HG02763 (cell line): ENCODE data around the gene NINJ2.

ENCODE experiments used
- ATAC-seq: cut with Tn5 transposase; IDR thresholded peaks from one replicate; pipeline ENCODE4 v1.9.1; 2021; ENCODE audit warnings: mild to moderate bottlenecking, moderate library complexity; ENCODE audit not compliant: unreplicated experiment

The NINJ2 gene

DNA sequence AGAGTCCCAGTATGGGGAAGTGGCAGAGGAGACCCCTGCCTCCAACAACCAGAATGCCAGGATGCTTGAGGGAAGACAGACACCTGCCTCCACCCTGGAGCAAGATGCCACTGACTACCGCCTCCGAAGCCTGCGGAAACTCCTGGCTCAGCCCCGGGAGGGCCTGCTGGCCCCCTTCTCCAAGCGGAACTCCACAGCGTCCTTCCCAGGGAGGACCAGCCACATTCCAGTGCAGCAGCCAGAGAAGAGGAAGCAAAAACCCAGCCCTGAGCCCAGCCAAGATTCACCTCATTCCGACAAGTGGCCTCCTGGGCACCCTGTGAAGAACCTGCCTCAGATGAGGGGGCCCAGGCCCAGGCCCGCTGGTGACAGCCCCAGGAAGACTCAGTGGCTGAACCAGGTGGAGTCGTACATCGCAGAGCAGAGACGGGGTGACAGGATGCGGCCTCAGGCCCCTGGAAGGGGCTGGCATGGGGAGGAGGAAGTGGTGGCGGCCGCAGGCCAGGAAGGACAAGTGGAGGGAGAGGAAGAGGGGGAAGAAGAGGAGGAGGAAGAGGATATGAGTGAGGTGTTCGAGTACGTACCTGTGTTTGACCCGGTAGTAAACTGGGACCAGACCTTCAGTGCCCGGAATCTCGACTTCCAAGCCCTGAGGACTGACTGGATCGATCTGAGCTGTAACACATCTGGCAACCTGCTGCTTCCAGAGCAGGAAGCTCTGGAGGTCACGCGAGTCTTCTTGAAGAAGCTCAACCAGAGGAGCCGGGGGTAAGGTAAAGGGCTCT is 109.8 kb downstream of the NINJ2 start:
- no peak for ATAC-seq

DNA sequence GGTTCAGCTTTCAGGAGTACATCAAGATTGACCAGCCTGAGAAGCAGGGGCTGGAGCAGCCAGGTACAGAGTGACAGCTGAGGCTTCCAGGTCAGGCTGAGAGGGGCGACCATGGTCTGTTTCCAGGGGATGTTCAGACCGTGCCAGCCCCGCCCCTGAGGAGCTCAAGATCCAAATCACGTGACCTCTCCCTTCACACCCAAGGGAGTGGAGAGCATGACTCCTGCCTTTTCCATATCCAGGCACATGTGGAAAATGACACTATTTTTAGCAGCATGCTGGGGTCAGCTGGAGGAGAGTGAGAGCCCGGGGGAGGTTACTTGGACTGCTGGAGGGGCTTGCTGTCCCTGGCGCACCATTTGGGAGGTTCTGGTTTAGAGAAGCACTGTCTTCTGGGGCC is 110.8 kb downstream of the NINJ2 start:
- ATAC-seq, result no peak

DNA sequence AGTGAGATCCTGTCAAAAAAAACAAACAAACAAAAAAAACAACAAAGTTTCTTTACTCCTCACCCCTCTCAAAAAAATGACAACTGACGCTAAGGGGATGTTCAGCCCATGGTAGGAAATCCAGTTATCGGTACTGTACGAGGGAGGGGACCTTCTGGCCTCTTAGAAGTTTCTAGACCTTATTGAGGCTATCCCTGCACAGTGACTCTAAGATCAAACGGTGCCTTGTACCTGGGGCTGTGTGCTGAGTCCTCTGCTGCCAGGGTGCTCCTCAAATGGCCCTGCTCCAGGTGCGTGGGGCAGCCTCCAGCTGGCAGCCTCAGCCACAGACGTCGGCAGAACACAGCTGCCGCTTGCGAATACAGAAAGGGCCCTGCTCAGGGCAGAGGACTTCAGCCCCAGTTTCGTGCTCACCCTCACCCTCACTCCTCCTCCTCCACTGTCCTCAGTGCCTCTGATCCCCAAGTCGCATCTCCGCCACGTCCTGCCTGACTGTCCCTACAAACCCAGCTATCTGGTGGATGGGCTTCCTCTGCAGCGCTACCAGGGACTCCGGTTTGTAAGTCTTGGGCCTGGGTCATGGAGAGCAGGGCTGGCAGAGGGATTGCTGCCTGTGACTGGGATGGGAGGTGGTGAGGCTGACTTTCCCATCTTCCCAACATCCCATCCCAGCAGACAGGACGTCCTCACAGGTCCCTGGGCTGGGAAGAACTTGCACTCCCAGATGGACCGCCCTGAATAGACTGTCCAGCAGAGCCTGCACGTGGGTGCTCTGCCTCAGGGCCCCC is 112.6 kb downstream of the NINJ2 start:
- ATAC-seq, result no peak

DNA sequence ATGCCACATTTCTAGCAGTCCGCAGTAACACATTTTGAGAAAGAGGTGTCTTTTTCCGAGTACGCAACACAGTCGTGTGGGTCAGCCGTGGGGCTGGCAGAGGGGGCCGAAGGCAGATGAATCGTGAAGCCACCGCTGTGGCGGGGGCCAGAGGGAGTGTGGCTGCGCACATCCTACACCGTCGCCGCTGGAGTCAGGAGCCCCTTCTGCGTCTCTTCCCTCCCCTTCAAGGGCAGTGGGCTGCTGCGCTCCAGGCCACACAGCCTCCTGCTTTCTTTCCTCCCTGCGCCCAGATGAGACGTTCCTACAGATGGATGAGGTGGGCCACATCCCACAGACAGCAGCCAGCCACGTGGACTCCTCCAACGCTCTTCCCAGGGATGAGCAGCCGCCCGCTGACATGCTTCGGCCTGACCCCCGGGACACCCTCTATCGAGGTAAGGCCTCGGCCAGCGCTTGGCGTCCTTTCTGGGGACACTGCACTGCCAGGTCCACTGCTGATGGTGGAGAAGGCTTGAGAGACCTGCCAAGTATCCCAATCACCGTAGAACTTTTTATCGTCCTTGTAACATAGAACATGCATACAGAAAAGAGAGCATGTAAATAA is 113.7 kb downstream of the NINJ2 start:
- no peak for ATAC-seq

DNA sequence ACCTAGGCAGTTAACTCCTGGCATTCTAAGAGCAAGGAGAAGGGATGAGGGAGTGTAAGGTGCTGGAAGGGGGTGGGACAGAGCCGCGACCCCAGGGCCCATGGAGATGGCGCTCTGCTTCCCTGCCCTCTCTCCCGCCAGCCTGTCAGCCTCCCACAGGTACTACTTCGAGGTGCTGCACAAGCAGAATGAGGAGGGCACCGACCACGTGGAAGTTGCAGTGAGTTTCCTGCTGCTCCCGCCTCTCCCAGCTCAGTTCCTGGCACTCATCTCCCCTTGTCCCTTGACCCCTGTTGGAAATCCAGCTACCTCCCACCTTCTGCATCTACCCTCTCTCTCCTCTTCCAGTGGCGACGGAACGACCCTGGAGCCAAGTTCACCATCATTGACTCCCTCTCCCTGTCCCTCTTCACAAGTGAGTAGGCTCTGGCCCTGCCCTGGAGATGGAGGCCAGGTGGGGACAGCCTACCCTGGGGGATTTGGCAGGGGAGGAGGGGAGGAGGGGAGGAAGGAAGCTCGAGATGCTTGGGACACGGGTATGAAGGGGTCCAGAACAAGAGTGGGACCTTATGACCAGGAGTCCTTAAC is 115.3 kb downstream of the NINJ2 start:
- ATAC-seq, result no peak

DNA sequence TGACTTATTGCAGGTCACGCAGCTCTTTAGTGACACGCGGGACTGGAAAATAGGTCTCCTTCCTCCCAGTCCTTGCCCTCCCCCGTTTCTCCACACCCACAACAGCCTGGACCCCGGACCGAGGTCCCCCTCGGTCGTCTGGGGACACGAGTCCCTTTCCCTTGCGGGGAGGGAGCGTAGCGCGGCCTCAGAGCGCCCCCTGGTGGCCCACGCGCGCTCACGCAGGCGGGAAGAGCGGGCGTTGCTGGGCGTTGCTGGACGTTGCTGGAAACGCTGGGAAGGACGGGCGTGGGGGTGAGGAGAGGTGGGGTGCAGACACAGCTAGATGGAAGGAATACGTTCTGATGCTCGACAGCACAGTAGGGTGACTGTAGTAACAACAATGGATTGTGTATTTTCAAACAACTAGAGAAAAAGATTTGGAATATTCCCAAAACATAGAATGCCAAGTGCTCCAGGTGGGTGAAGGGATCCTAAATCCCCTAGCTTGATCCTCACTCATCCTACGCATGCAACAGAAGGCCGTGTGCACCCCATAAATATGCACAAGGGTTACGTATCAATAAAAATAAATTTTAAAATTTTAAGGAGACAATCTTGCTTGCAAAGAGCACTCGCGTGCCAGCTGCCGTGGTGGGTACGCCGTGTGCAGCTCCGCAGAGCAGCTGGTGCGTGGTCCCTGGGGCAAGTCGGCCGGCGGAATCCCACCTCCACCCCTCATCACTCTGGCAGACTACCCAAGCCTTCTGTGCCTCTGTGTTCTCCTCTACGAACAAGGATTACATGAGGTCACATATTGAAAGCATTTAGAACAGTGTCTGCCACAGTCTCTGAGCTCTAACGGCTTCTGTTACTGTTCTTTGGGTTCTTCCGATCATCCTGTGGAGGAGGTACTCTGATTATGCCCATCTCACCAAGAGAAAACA is 116.1 kb downstream of the NINJ2 start:
- no peak for ATAC-seq

DNA sequence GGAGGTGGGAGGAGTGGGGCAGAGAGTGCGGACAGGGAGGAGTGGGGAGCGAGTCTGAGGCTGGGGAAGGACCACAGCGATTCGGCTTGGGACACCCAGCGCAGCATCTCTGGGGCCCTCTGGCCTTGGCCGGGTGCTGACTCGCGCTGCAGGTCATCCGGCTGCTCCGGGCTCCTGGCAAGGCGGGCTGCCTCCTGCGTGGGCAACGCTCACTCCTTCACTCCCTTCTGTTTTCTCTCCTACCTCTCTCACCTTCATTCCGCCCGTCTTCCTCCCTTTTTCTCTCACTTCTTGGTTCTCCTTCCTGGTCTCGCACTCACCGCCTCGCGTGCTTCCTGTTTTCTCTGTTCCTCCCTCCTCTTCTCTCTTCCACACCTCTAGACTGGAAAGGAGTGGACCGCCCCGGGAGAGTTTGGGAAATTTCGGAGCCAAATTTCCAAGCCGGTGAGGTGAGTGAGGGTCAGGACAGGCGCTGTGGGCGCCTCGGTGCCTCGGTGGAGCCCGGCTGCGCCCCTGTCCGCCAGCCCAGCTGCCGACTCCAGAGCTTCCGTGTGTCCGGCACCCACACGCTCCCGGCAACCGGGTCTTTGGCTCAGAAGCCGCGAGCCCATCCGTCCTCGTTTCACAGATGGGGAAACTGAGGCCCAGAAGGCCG is 116.9 kb downstream of the NINJ2 start:
- ATAC-seq, result no peak

DNA sequence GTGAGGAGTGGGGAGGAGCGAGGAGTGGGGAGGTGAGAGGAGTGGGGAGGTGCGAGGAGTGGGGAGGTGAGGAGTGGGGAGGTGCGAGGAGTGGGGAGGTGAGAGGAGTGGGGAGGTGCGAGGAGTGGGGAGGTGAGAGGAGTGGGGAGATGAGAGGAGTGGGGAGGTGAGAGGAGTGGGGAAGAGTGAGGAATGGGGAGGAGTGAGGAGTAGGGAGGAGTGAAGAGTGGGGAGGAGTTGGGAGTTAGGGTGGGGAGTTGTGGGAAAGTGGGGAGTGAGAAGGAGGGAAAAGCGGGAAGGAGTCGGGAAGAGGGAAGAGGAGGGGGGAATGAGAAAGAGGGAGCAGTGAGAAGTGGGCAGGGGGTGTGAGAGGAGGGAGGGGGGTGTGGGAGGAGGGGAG is 117.4 kb downstream of the NINJ2 start:
- no peak for ATAC-seq

DNA sequence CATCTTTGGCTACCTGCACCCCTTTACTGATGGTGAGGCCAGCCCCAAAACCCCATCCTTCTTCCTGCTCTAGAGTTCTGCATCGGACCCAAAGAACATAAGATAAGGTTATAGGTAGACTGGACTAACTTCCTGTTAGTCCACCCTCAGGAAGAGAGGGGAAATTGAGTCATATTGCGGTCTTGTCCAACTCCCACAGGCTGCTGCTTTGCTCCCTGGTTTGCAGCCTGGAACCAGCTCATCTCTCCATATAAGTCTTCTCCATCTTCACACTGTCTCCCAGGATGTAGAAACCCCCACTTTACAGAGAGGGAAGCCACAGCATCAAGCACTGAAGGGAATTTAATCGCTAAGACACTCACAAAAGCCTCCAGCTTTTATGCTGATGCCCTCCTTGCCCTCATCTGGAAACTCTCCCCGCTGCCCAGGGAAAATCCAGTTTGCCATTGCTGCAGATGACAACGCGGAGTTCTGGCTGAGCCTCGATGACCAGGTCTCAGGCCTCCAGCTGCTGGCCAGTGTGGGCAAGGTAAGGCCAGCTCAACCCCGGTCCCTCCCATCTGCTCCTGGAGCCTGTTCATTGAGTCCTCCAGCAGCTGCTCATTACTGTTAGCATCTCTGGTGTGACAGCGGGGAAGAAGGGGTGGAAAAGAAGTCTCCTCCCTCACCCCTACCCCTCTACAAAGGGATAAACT is 118.2 kb downstream of the NINJ2 start:
- ATAC-seq, result no peak

DNA sequence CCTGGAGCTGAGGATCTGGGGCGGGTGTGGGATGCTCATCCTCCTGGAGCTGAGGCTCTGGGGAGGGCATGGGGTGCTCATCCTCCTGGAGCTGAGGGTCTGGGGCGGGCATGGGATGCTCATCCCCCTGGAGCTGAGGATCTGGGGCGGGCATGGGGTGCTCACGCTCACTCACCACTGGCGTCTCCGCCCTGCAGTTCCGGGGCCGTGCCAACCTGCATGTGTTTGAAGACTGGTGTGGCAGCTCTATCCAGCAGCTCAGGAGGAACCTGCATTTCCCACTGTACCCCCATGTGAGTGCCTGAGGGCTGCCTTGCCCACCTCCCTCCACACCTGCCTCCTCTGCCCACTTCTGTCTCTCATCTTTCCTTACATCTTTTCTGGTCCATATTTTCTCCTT is 119.1 kb downstream of the NINJ2 start:
- no peak for ATAC-seq

DNA sequence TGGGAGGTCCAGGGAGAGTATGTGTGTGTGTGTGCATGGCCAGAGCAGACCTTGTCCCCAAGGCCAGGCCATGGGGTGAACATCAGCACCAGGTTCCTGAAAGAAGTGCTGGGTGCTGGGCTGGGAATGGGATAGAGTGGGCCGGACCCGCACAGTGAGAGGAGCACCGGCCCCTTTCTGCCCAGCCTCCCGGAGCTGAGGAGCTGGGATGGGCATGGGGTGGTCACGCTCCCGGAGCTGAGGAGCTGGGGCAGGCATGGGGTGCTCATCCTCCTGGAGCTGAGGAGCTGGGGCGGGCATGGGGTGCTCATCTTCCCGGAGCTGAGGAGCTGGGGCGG is 120.2 kb downstream of the NINJ2 start:
- no peak for ATAC-seq

DNA sequence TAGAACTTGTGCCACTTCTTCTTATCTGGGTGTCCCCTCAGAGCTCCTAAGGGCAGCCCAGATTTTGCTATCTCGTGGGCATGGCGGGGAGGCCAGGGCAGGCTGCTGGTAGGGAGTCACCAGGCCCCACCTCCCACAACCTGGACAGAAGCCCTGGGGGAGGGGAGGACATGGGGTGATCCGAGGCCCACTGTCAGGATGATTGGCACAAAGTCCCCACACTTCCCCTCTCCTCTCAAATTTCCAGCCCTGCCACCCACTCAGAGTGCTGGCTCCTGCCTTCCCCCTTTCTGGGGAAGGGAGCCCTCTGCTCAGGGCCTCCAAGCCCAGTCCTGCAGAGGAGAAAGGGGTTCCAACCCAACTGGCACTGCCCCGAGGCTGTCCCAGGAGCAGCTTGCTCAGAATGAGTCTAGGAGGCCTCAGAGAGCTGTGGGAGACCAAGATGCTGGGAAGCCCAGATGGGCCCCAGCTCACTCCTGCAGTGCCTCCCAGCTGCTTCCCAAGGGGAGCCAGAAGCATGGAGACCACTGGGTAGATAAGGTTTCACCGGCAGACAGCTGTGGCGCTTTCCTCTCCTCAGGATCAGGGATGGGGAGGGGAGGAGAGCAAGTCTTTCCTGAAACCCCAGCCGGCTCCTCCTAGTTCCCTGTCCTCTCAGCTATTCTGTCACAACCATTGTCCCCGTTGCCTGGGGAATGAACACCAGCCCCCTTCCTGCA is 120.7 kb downstream of the NINJ2 start:
- ATAC-seq, result no peak

DNA sequence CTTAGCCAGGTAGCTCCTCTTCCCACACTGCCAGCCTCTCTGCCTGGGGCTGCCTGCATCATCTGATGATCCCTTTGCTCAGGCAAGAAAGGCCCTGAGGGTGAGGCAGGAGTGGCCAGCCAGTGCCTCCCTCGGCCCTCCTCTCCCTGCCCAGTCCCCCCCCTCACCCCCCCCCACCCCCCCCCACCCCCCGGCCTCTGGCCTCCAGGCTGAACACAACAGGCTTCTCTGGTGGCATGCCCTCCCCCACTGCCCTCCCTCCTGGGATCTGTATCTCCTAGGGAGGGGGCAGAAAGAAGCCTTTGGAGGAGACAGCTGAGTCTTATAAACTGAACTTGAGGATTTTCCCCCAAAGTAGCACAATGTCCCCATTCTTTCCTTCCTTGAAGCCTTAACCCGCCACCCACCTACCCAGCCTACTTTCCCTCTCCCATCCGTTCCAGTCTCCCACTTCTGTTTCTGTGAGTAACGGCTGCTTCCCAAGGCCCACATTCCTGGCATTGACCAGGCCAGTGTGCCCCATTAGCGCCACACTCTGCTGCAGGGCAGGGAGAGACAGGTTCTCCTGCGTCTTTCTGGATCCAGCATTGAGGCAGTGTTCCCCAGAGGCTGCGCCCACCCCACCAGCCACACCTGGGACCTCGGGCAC is 121.4 kb downstream of the NINJ2 start:
- ATAC-seq, result no peak

DNA sequence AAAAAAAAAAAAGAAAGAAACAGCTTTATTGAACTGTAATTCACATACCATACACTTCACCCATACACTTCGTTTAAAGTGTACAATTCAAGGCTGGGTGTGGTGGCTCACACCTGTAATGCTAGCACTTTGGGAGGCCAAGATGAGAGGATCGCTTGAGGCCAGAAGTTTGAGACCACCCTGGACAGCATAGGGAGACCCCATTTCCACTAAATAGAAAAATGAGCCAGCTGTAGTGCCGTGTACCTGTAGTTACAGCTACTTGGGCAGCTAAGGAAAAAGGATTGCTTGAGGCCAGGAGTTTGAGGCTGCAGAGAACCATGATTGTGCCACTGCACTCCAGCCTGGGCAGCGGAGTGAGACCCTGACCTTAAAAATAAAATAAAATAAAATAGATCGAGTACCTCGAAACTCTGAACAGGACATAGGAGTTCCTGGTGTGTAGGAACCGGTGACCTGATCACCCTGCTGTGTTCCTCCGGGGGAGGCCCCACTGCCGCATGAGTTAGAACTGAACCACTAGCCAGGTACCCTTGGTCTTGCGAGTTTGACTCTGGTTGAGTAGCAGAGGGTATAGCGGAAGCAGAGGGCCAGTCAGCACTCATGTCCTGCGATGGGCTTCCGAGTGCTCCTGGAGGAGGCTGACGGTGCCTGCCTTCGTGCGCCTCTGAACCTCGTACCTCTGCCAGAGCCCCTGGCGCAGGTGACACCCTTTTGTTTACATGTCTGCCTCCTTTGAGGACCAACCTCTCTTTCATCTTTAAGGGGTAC is 123.5 kb downstream of the NINJ2 start:
- ATAC-seq, result no peak

DNA sequence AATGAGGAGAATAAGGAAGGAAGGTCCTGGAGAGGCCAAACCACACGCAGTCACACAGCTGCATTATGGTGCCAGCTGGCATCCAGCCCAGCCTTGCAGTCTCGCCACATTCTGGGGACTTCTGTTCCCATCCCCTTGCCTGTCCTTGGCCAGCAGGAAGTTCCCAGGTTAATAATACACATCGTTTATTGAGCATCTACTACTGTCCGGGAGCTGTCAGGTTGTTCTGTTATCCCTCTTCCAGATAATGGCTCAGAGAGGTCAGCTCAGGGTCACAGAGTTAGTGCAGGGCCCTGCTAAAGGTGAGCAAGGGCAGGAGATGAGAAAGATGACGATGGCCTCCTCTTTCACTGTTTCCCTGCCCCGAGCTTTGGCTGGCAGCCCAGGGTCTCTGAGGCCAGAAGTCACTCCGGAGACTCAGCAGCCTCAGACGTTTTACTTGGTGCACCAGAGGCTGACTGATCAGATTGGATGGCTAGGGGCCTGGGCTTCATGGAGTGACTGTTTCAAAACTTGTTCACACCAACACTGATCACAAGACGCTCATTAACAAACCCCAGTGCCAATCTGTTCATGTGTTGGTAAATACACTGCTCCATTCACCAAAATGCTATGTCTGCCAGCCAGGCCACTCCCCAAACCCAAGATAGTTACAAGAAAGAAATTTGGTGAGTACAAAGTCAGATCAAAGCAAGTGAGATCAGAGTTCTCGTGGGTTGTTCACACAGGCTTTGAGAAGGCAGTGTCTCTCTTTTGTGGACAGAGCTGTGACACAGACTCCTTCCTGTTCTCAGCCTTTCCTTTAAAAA is 124.3 kb downstream of the NINJ2 start:
- no peak for ATAC-seq

DNA sequence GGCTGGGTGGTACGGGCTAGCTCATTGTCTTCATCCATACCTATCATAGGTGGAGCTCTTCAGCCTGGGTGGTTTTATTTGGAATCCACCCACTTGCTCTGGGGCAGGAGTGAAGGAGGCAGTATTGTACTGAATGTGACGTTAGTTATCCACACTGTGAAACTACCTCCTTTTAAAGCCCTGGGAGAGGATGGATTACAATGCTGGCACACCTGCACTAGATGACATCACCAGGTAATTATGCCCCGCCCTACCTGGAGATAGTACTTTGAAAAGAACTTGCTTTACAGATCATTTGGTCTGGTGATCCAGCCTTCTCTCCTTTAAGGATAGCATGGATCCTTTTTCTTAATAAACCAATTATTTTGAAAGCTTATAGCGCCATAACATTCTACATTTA is 125.5 kb downstream of the NINJ2 start:
- no peak for ATAC-seq

DNA sequence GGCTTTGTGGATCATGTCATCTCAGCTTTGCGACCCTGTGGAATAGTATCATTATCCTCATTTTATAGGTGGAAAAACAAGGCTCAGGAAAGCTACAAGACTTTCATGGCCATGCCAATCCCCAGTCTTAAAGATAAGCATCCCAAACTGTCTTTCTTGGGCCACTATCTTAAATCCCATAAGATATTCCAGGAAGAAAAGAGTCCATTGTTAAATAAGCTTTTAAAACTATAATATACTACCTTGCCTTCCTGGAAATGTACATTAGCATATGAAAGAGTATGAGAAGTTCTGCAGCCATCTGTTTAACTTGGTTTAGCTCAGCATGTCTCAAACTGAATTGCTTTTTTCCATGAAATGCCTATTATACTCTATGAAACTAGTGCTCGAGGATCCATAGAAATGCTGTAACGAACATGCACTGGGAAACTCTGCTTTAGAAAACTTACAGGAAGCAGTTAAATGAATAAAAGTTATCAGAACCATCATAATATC is 126.4 kb downstream of the NINJ2 start:
- no peak for ATAC-seq
